ENCODE data around the gene BCAS3. TPM values are rescaled to one million over a fixed set of nuclear protein-coding genes. Genes with fewer than 3 reads are reported as not detected.
"Not testable (repeated sequence)": the region's sequence is repeated elsewhere in the genome, so short reads cannot be mapped to it uniquely, and the experiment has no call there.

The BCAS3 gene
- total RNA-seq, 1 experiment from 2014 or later: 14.4 TPM

GRCh38 chr17:60803059-60803458 lies 125.4 kb downstream of the BCAS3 start:
- H3K27me3 ChIP-seq (replicated peaks; ENCODE audit: insufficient read depth, low read depth, low read length, poor library complexity): no peaks in the 10 kb centered on the region
- intact Hi-C loops (cut with micrococcal nuclease; ENCODE audit: unreplicated experiment): no loop called here
- ChIA-PET CTCF (no interaction called here), POLR2A (ENCODE audit: low non-redundant PET) (no interaction called here)
- no peaks in the 10 kb centered on the region for H3K9me3 ChIP-seq (ENCODE audit: low read depth, low read length, poor library complexity, severe bottlenecking)
- H3K27ac ChIP-seq (ENCODE audit: low read depth, low read length, poor library complexity, severe bottlenecking): no peak overlapping the region
- BruUV-seq (replicated peaks): no TSS peak
- no peak for DNase-seq (ENCODE audit: low spot score)
- H3K4me3 ChIP-seq (ENCODE audit: low read depth, low read length, poor library complexity, severe bottlenecking): no peak overlapping the region
- no peaks in the 10 kb centered on the region for H3K4me1 ChIP-seq (ENCODE audit: insufficient read depth, low read length, poor library complexity, severe bottlenecking)
- TF ChIP-seq EZH2 (IDR thresholded peaks at IDR 0.05; ENCODE audit: borderline replicate concordance, low read depth, low read length, poor library complexity, severe bottlenecking): no peak
- TF ChIP-seq CTCF (conservative IDR thresholded peaks at IDR 0.05; ENCODE audit: low read depth, low read length): no peak
- no peaks in the 10 kb centered on the region for H3K36me3 ChIP-seq (ENCODE audit: insufficient read depth, low read length, poor library complexity, severe bottlenecking)

DNA sequence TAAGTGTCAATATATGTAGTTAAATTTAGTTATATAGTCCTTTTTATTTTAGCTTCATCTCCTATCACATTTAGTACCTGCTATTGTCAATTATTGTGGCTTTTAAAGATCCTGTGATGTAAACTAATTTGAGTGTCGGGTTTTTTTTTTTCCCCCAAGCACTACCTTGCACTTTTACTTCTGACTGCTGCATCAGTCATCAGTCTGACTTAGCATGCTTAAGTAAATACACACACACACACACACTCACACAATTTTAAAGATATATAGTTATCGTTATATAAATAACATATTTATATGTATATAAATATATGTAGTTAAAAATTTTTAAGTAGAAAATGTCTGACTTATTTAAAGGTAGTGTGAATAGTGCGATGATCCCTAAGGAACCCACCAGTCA lies 127.2 kb downstream of the BCAS3 start:
- H3K27me3 ChIP-seq (replicated peaks; ENCODE audit: insufficient read depth, low read depth, low read length, poor library complexity): no peaks in the 10 kb centered on the region
- H3K27ac ChIP-seq (ENCODE audit: low read depth, low read length, poor library complexity, severe bottlenecking): no peak overlapping the region
- TF ChIP-seq EZH2 (IDR thresholded peaks at IDR 0.05; ENCODE audit: borderline replicate concordance, low read depth, low read length, poor library complexity, severe bottlenecking) (no peak), CTCF (conservative IDR thresholded peaks at IDR 0.05; ENCODE audit: low read depth, low read length) (no peak)
- no peaks in the 10 kb centered on the region for H3K36me3 ChIP-seq (ENCODE audit: insufficient read depth, low read length, poor library complexity, severe bottlenecking)
- BruUV-seq (replicated peaks): no TSS peak
- ChIA-PET CTCF (no interaction called here), POLR2A (ENCODE audit: low non-redundant PET) (no interaction called here)
- no peak for DNase-seq (ENCODE audit: low spot score)
- no peak overlapping the region for H3K4me3 ChIP-seq (ENCODE audit: low read depth, low read length, poor library complexity, severe bottlenecking)
- no peaks in the 10 kb centered on the region for H3K9me3 ChIP-seq (ENCODE audit: low read depth, low read length, poor library complexity, severe bottlenecking)
- intact Hi-C loops (cut with micrococcal nuclease; ENCODE audit: unreplicated experiment): no loop called here
- no peaks in the 10 kb centered on the region for H3K4me1 ChIP-seq (ENCODE audit: insufficient read depth, low read length, poor library complexity, severe bottlenecking)

GRCh38 chr17:60809421-60809820 lies 131.8 kb downstream of the BCAS3 start:
- Histone ChIP-seq H3K27ac (ENCODE audit: low read depth, low read length, poor library complexity, severe bottlenecking) (no peak overlapping the region), H3K4me3 (ENCODE audit: low read depth, low read length, poor library complexity, severe bottlenecking) (no peak overlapping the region), H3K27me3 (replicated peaks; ENCODE audit: insufficient read depth, low read depth, low read length, poor library complexity) (no peaks in the 10 kb centered on the region), H3K36me3 (ENCODE audit: insufficient read depth, low read length, poor library complexity, severe bottlenecking) (no peaks in the 10 kb centered on the region), H3K9me3 (ENCODE audit: low read depth, low read length, poor library complexity, severe bottlenecking) (no peaks in the 10 kb centered on the region), H3K4me1 (ENCODE audit: insufficient read depth, low read length, poor library complexity, severe bottlenecking) (no peaks in the 10 kb centered on the region)
- no peak for TF ChIP-seq CTCF (conservative IDR thresholded peaks at IDR 0.05; ENCODE audit: low read depth, low read length)
- TF ChIP-seq EZH2 (IDR thresholded peaks at IDR 0.05; ENCODE audit: borderline replicate concordance, low read depth, low read length, poor library complexity, severe bottlenecking): no peak
- BruUV-seq (replicated peaks): no TSS peak
- ChIA-PET CTCF (no interaction called here), POLR2A (ENCODE audit: low non-redundant PET) (no interaction called here)
- intact Hi-C loops (cut with micrococcal nuclease; ENCODE audit: unreplicated experiment): no loop called here
- DNase-seq (ENCODE audit: low spot score): no peak

DNA sequence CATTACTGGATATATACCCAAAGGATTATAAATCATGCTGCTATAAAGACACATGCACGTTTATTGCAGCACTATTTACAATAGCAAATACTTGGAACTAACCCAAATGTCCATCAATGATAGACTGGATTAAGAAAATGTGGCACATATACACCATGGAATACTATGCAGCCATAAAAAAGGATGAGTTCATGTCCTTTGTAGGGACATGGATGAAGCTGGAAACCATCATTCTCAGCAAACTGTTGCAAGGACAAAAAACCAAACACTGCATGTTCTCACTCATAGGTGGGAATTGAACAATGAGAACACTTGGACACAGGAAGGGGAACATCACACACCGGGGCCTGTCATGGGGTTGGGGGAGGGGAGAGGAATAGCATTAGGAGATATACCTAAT lies 137.3 kb downstream of the BCAS3 start:
- CTCF ChIA-PET; H3K27ac ChIP-seq (ENCODE audit: low read depth, low read length, poor library complexity, severe bottlenecking); H3K4me1 ChIP-seq (ENCODE audit: insufficient read depth, low read length, poor library complexity, severe bottlenecking); H3K4me3 ChIP-seq (ENCODE audit: low read depth, low read length, poor library complexity, severe bottlenecking); H3K9me3 ChIP-seq (ENCODE audit: low read depth, low read length, poor library complexity, severe bottlenecking); BruUV-seq (replicated peaks); intact Hi-C loops (cut with micrococcal nuclease; ENCODE audit: unreplicated experiment); POLR2A ChIA-PET (ENCODE audit: low non-redundant PET); DNase-seq (ENCODE audit: low spot score); H3K27me3 ChIP-seq (replicated peaks; ENCODE audit: insufficient read depth, low read depth, low read length, poor library complexity); H3K36me3 ChIP-seq (ENCODE audit: insufficient read depth, low read length, poor library complexity, severe bottlenecking): not testable (repeated sequence)

All from A673 (cell line).